K562 treated with DMSO at 1 percent for 4 hours (cell line): ENCODE data around the gene RPUSD3. TPM values are rescaled to one million over a fixed set of nuclear protein-coding genes. Genes with fewer than 3 reads are reported as not detected.

ENCODE experiments used
- total RNA-seq: library from RNA; unstranded; fragments of 300-600 nt; gene quantifications from 2 replicates; pipeline ENCODE4 v1.2.3, GENCODE V29; 2022; ENCODE audit not compliant: insufficient read depth

RPUSD3 gene
- total RNA-seq, result 58.7 and 68.6 TPM in 2 replicates

GRCh38 chr3:9843715-9844438 is at the start of gene RPUSD3:
Gene RPUSD3 (minus strand): TSS chr3:9844008. CDS start chr3:9843990, 18 bp downstream.

DNA sequence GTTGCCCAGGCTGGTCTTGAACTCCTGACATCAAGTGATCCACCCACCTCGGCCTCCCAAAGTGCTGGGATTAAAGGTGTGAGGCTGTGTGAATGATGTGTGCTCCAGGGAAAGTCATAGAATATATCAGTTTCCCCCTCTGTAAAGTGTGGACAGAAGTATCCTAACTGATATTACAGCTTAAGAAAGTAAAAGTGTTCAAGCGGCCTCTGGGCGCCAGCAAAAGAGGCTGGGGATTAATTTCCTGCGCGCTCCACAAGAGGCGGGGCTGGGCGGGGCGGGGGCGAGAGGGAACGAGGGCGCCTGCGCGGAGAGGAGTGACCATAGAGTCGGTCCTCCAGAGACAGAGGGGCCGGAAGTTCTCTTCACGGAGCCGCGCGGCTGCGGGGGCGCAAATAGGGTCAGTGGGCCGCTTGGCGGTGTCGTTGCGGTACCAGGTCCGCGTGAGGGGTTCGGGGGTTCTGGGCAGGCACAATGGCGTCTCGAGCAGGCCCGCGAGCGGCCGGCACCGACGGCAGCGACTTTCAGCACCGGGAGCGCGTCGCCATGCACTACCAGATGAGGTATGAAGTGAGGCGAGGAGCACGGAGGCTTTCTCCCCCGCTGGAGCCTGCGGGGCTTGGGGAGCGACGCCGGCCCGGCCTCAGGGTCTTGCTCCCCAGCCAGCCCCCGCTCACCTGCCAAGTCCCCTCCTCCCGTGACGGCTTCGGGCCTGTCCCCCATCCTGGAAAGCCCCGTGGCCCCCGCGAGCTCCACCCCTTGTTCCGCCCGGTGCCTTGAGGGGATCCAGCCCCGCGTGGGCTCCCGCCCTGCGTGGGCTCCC is 46.7 kb upstream of the RPUSD3 start, which contains the start of gene JAGN1:
TSS of gene JAGN1 (plus strand) at position 362 of the 823 bp plus-strand sequence. CDS start at position 475, 113 bp downstream.

DNA sequence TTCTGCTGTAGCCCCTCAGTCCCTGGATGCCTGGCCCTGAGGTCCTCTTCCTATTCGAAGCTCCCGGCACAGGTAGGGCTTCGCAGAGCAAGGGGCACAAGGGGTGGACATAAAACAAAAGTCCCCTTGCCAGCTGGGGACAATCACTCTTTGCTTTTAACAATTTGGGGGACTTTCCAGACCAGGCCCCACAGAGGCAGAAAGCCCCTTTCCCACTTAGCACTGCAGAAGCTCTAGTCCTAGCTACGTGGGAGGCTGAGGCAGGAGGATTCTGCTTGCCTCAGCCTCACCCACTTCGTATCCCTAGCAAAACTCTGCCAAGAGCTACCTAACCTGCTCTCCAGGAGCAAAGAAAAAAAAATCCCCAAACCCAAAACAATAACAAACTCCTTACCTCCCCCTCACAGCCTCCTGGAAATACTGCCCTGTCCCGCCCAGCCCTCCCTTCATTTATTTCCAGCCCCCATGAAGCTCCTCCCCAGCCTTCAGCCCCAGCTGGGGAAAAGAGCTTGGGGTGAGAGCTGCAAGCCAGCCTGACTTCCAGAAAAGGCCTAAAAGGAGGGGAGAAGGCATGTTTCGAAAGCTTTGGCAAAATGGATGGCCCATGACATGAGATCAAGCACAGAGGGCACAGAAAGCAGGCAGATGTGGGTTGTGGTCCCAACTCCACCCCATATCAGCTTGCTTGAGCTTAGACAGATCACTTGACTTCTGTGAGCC is 36.2 kb upstream of the RPUSD3 start, which contains the start of gene CIDEC:
TSS of gene CIDEC (minus strand) at position 424 of the 720 bp plus-strand sequence. CDS start 1,767 bp downstream, outside the sequence.

GRCh38 chr3:9809615-9810432 is 34.0 kb downstream of the RPUSD3 start, which contains the start of gene TTLL3:
Gene TTLL3 (plus strand): TSS chr3:9810262. CDS start chr3:9810662, 400 bp downstream.

GRCh38 chr3:9792405-9793160 is 51.2 kb downstream of the RPUSD3 start, which contains the start of the genes ARPC4 and TADA3:
Gene ARPC4 (plus strand): TSS chr3:9793082. CDS start chr3:9793122, 40 bp downstream.
Gene TADA3 (minus strand): TSS chr3:9792473. CDS start chr3:9791466, 1,007 bp downstream.

Other genes with a start within 250 kb of the RPUSD3 start
- gene MTMR14, start 194.5 kb downstream of the RPUSD3 start, total RNA-seq, result 63.5 and 69.5 TPM in 2 replicates
- gene CPNE9, start 140.2 kb downstream of the RPUSD3 start, total RNA-seq, result not detected in 2 replicates
- 19.5 and 29.7 TPM in 2 replicates for gene BRPF1, start 112.3 kb downstream of the RPUSD3 start, total RNA-seq
- 20.9 and 24.2 TPM in 2 replicates for gene OGG1, start 94.1 kb downstream of the RPUSD3 start, total RNA-seq
- 16.1 and 20.6 TPM in 2 replicates for gene CAMK1, start 74.1 kb downstream of the RPUSD3 start, total RNA-seq
- gene TADA3, start 51.5 kb downstream of the RPUSD3 start, total RNA-seq, result 121 and 126 TPM in 2 replicates
- gene ARPC4, start 50.9 kb downstream of the RPUSD3 start, total RNA-seq, result 31.4 and 43.3 TPM in 2 replicates
- 36.4 and 73.2 TPM in 2 replicates for gene TTLL3, start 33.7 kb downstream of the RPUSD3 start, total RNA-seq
- not detected in 2 replicates for gene CIDEC, start 36.2 kb upstream of the RPUSD3 start, total RNA-seq
- 45.5 and 55.9 TPM in 2 replicates for gene JAGN1, start 46.6 kb upstream of the RPUSD3 start, total RNA-seq
- gene IL17RE, start 58.8 kb upstream of the RPUSD3 start, total RNA-seq, result 0.47 and 0.73 TPM in 2 replicates
- 25.2 and 30.3 TPM in 2 replicates for gene IL17RC, start 73.1 kb upstream of the RPUSD3 start, total RNA-seq
- 14.9 and 18.3 TPM in 2 replicates for gene CRELD1, start 89.8 kb upstream of the RPUSD3 start, total RNA-seq
- 2.0 and 2.2 TPM in 2 replicates for gene PRRT3, start 108.4 kb upstream of the RPUSD3 start, total RNA-seq
- 35.7 and 39.9 TPM in 2 replicates for gene EMC3, start 142.8 kb upstream of the RPUSD3 start, total RNA-seq
- 43.5 and 64.5 TPM in 2 replicates for gene FANCD2, start 182.4 kb upstream of the RPUSD3 start, total RNA-seq